Neural progenitor cell (in vitro differentiated cells): ENCODE results near the gene CIDEB. TPM values are rescaled to one million over a fixed set of nuclear protein-coding genes. Genes with fewer than 3 reads are reported as not detected.

Experiments
- DNase-seq: peaks from one replicate; pipeline ENCODE4 v3.0.0-alpha.2; 2016; ENCODE audit warnings: low spot score
- H2AFZ ChIP-seq: fragments of 200-600 bp; sonication (generic); replicated peaks from 2 replicates; pipeline ENCODE4 v1.6.1; 2016; ENCODE audit warnings: antibody characterized with exemption
- H3F3A ChIP-seq: fragments of 200-600 bp; sonication (generic); 2 replicates; pipeline ENCODE4 v1.6.1; 2016; ENCODE audit warnings: antibody characterized with exemption, low read depth
- H3K27ac ChIP-seq: fragments of 200-600 bp; sonication (generic); 2 replicates; pipeline ENCODE4 v1.5.1; 2016; ENCODE audit warnings: mild to moderate bottlenecking
- H3K27me3 ChIP-seq: fragments of 200-600 bp; sonication (generic); 2 replicates; pipeline ENCODE4 v1.6.1; 2016; ENCODE audit warnings: mild to moderate bottlenecking, moderate library complexity
- H3K36me3 ChIP-seq: fragments of 200-600 bp; sonication (generic); 2 replicates; pipeline ENCODE4 v1.5.1; 2016
- H3K4me1 ChIP-seq: fragments of 200-600 bp; sonication (generic); 2 replicates; pipeline ENCODE4 v1.6.1; 2016; ENCODE audit warnings: mixed run types
- H3K4me2 ChIP-seq: fragments of 200-600 bp; sonication (generic); 2 replicates; pipeline ENCODE4 v1.6.1; 2016
- H3K4me3 ChIP-seq: fragments of 200-600 bp; sonication (generic); 2 replicates; pipeline ENCODE4 v1.5.1; 2016
- H3K79me2 ChIP-seq: fragments of 200-600 bp; sonication (generic); 2 replicates; pipeline ENCODE4 v1.6.1; 2016; ENCODE audit warnings: low read depth
- H3K9ac ChIP-seq: fragments of 200-600 bp; sonication (generic); 2 replicates; pipeline ENCODE4 v1.6.1; 2016
- H3K9me3 ChIP-seq: fragments of 200-600 bp; sonication (generic); 2 replicates; pipeline ENCODE4 v1.5.1; 2016; ENCODE audit warnings: low read depth
- H4K20me1 ChIP-seq: fragments of 200-600 bp; sonication (generic); 2 replicates; pipeline ENCODE4 v1.6.1; 2016; ENCODE audit warnings: low read depth
- H3K27ac Mint-ChIP-seq: 3 replicates; pipeline ENCODE4 v1.8.0; 2021; ENCODE audit warnings: mixed read lengths
- H3K27me3 Mint-ChIP-seq: 2 replicates; pipeline ENCODE4 v1.8.0; 2022; ENCODE audit warnings: low read depth, mild to moderate bottlenecking, inconsistent platforms, moderate library complexity, mixed read lengths; ENCODE audit not compliant: insufficient read depth
- H3K36me3 Mint-ChIP-seq: 3 replicates; pipeline ENCODE4 v1.8.0; 2021; ENCODE audit warnings: mixed read lengths
- H3K4me1 Mint-ChIP-seq: 3 replicates; pipeline ENCODE4 v1.8.0; 2021; ENCODE audit warnings: mixed read lengths
- H3K4me3 Mint-ChIP-seq: 3 replicates; pipeline ENCODE4 v1.8.0; 2021; ENCODE audit warnings: mild to moderate bottlenecking, moderate library complexity, mixed read lengths
- H3K9me3 Mint-ChIP-seq: 3 replicates; pipeline ENCODE4 v1.8.0; 2020; ENCODE audit warnings: mixed read lengths
- CTCF ChIP-seq: fragments of 200-600 bp; sonication (generic); IDR thresholded peaks from 2 replicates; pipeline ENCODE4 v1.5.1; 2017; ENCODE audit warnings: antibody characterized with exemption, mild to moderate bottlenecking
- EZH2 ChIP-seq: fragments of 200-600 bp; sonication (generic); IDR thresholded peaks from 2 replicates; pipeline ENCODE4 v1.6.1; 2017; ENCODE audit warnings: antibody characterized with exemption, mild to moderate bottlenecking, moderate library complexity
- EZH2phosphoT487 ChIP-seq: fragments of 200-600 bp; sonication (generic); IDR thresholded peaks from 2 replicates; pipeline ENCODE4 v1.6.1; 2017; ENCODE audit warnings: antibody characterized with exemption
- total RNA-seq: library from RNA; depleted of rRNA; stranded (reverse); fragments of >200 nt; gene quantifications from 2 replicates; pipeline ENCODE4 v1.2.3, GENCODE V29; 2015; ENCODE audit warnings: low replicate concordance

Gene CIDEB
- total RNA-seq, 1 donor from 2014 or later: not detected

- H3K27me3 ChIP-seq: peaks cover 100% of the 10 kb centered on the region
- TF ChIP-seq CTCF: no peak
- TF ChIP-seq EZH2: peak; percentile 93
- peak; percentile 89 for TF ChIP-seq EZH2phosphoT487
- H3K36me3 Mint-ChIP-seq: no peaks in the 10 kb centered on the region
- H4K20me1 ChIP-seq: peaks cover 12% of the 10 kb centered on the region
- peaks cover 79% of the 10 kb centered on the region for H3K27me3 Mint-ChIP-seq
- H2AFZ ChIP-seq: peak within 1 kb of the TSS; percentile 92
- H3K36me3 ChIP-seq: no peaks in the 10 kb centered on the region
- H3K9me3 ChIP-seq: no peaks in the 10 kb centered on the region
- H3K4me2 ChIP-seq: peak within 1 kb of the TSS; percentile 82
- peak within 1 kb of the TSS; percentile 77 for H3K4me3 Mint-ChIP-seq
- peaks cover 22% of the 10 kb centered on the region for H3F3A ChIP-seq
- no peak within 1 kb of the TSS for H3K27ac Mint-ChIP-seq
- no peak within 1 kb of the TSS for H3K27ac ChIP-seq
- H3K79me2 ChIP-seq: no peaks in the 10 kb centered on the region
- H3K4me1 Mint-ChIP-seq: peaks cover 14% of the 10 kb centered on the region
- peak within 1 kb of the TSS; percentile 49 for H3K4me3 ChIP-seq
- no peak within 1 kb of the TSS for H3K9ac ChIP-seq
- DNase-seq: peak; percentile 51
- peaks cover 8% of the 10 kb centered on the region for H3K9me3 Mint-ChIP-seq
- H3K4me1 ChIP-seq: peaks cover 9% of the 10 kb centered on the region
Observed at GRCh38 chr14:24334431-24335291, 26.9 kb upstream of the CIDEB start, which contains the start of gene ADCY4. TSS of gene ADCY4 (minus strand) at chr14:24335071. CDS start at chr14:24334652, 419 bp downstream.

- no peaks in the 10 kb centered on the region for H3K79me2 ChIP-seq
- H3K4me1 ChIP-seq: peaks cover 4% of the 10 kb centered on the region
- no peak overlapping the region for H3K27ac ChIP-seq
- peak; percentile 67 for TF ChIP-seq CTCF
- TF ChIP-seq EZH2phosphoT487: peak; percentile 14
- TF ChIP-seq EZH2: peak; percentile 48
- Mint-ChIP-seq H3K27ac (no peak overlapping the region), H3K27me3 (peaks cover 64% of the 10 kb centered on the region), H3K4me1 (peaks cover 14% of the 10 kb centered on the region), H3K9me3 (peaks cover 5% of the 10 kb centered on the region), H3K36me3 (no peaks in the 10 kb centered on the region), H3K4me3 (peak overlapping the region; percentile 70)
- H3K4me2 ChIP-seq: peak overlapping the region; percentile 75
- no peak overlapping the region for H3K9ac ChIP-seq
- peak; percentile 81 for DNase-seq
- peaks cover 92% of the 10 kb centered on the region for H3K27me3 ChIP-seq
- H3K4me3 ChIP-seq: peak overlapping the region; percentile 37
- no peaks in the 10 kb centered on the region for H3K9me3 ChIP-seq
- peaks cover 7% of the 10 kb centered on the region for H4K20me1 ChIP-seq
- peaks cover 22% of the 10 kb centered on the region for H3F3A ChIP-seq
- no peaks in the 10 kb centered on the region for H3K36me3 ChIP-seq
- peak overlapping the region; percentile 78 for H2AFZ ChIP-seq
Observed at GRCh38 chr14:24332268-24332993, 24.7 kb upstream of the CIDEB start.

GRCh38 chr14:24331731-24332267, 24.0 kb upstream of the CIDEB start:
- no peaks in the 10 kb centered on the region for H3K79me2 ChIP-seq
- peaks cover 14% of the 10 kb centered on the region for H3K4me1 Mint-ChIP-seq
- H4K20me1 ChIP-seq: peaks cover 7% of the 10 kb centered on the region
- no peaks in the 10 kb centered on the region for H3K36me3 ChIP-seq
- peak overlapping the region; percentile 37 for H3K4me3 ChIP-seq
- peaks cover 4% of the 10 kb centered on the region for H3K4me1 ChIP-seq
- H3K27me3 ChIP-seq: peaks cover 85% of the 10 kb centered on the region
- DNase-seq: no peak
- H3K9me3 ChIP-seq: no peaks in the 10 kb centered on the region
- H3K4me3 Mint-ChIP-seq: peak overlapping the region; percentile 70
- H3K27ac Mint-ChIP-seq: no peak overlapping the region
- TF ChIP-seq CTCF (no peak), EZH2 (no peak), EZH2phosphoT487 (no peak)
- H3F3A ChIP-seq: peaks cover 22% of the 10 kb centered on the region
- H3K36me3 Mint-ChIP-seq: no peaks in the 10 kb centered on the region
- H3K27ac ChIP-seq: no peak overlapping the region
- H3K9ac ChIP-seq: no peak overlapping the region
- no peak overlapping the region for H2AFZ ChIP-seq
- peaks cover 60% of the 10 kb centered on the region for H3K27me3 Mint-ChIP-seq
- peaks cover 4% of the 10 kb centered on the region for H3K9me3 Mint-ChIP-seq
- H3K4me2 ChIP-seq: peak overlapping the region; percentile 75
